22Rv1 (cell line): ENCODE data around the gene SIGLEC1.

ENCODE experiments used
- CTCF ChIP-seq: fragments of 450-650 bp; IDR thresholded peaks from 2 replicates; pipeline ENCODE4 v1.5.1; 2017; ENCODE audit warnings: mild to moderate bottlenecking
- ZFX ChIP-seq: fragments of 450-650 bp; IDR thresholded peaks from 2 replicates; pipeline ENCODE4 v1.6.1; 2017; ENCODE audit warnings: antibody characterized with exemption, borderline replicate concordance

GRCh38 chr20:3677733-3678132 lies 34.7 kb downstream of the SIGLEC1 start:
- TF ChIP-seq CTCF = no peak
- TF ChIP-seq ZFX = no peak
